ENCODE results near the gene TMEM270. TPM values are rescaled to one million over a fixed set of nuclear protein-coding genes. Genes with fewer than 3 reads are reported as not detected.
"Not testable (repeated sequence)": the region's sequence is repeated elsewhere in the genome, so short reads cannot be mapped to it uniquely, and the experiment has no call there.

The TMEM270 gene
- total RNA-seq, 1 experiment from 2014 or later = 0.28 TPM

DNA sequence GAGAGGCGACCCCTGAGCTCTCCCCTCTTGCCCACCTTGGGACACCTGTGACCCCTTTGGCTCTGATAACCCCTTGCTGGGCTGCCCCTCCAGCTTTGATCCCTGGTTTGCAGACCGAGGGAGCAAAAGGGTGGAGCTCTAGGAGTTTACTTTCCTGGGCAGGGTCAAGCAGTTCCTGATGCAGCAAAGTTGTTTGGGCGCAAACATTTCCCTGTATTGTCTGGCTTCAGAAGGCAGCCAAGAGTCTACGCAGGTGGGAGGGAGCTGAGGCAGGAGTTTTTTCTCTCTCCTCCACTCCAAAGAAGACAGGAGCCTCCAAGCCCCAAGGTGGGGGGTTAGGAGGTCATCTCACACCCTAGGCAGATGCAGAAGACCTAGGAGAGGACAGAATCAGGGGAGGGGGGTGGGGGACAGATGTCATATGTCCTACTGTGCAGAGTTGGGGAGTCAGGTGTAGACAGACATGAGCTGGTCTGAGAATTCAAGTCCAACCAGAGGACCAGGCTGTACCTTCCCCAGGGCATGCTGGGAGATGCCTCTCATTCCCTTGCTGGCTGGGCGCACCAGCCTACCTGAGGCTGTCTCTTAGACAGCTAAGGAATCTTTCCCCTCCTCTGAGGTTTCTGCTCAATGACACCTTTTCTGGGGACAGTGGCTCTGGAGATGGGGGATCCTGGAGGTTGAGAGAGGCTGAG lies 20.5 kb downstream of the TMEM270 start:
- H3K4me1 Mint-ChIP-seq = peaks cover 3% of the 10 kb centered on the region; the same call in 1 of the 2 replicates
- ATAC-seq = no peak
- H3K36me3 Mint-ChIP-seq = no peaks in the 10 kb centered on the region
- ChIA-PET POLR2A (no interaction called here), CTCF (interaction anchor here (0.5 to 3.2 kb wide), 6 partner anchors 10 to 319 kb away, joined by 3 to 17 read pairs (median 4); partner anchors contain the start of gene ELN)
- H3K27ac Mint-ChIP-seq = no peak overlapping the region
- H3K4me3 Mint-ChIP-seq = no peak overlapping the region
- no peak for TF ChIP-seq ZNF671 (CRISPR knock-in tag; IDR thresholded peaks at IDR 0.05)
- no peaks in the 10 kb centered on the region for H3K9me3 Mint-ChIP-seq
- no peaks in the 10 kb centered on the region for H3K27me3 Mint-ChIP-seq (ENCODE audit: low read depth)
- DNase-seq (ENCODE audit: low spot score) = no peak

DNA sequence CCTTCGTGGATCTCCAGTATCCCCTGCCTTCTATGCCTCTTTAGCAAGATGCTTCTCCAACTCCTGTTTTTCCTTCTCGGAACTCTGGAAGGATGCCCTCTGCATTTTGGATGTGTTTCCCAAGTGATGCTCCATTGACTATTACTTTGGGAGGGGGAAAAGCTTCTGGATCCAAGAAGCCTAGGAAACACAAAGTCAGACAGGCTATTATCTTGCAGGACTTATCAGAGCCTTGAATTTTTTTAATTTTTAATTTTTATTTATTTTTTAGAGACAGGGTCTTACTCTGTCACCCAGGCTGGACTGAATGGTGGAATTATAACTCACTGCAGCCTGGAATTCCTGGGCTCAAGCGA lies 21.1 kb downstream of the TMEM270 start:
- TF ChIP-seq ZNF416 (CRISPR knock-in tag; IDR thresholded peaks at IDR 0.05) = no peak
- TF ChIP-seq, protein P1, sequence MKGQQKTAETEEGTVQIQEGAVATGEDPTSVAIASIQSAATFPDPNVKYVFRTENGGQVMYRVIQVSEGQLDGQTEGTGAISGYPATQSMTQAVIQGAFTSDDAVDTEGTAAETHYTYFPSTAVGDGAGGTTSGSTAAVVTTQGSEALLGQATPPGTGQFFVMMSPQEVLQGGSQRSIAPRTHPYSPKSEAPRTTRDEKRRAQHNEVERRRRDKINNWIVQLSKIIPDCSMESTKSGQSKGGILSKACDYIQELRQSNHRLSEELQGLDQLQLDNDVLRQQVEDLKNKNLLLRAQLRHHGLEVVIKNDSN (CRISPR knock-in tag; IDR thresholded peaks at IDR 0.05) = no peak
- no peak for TF ChIP-seq NR3C1 (CRISPR knock-in tag; conservative IDR thresholded peaks at IDR 0.05; ENCODE audit: low read depth)
- ATAC-seq (no peak), DNase-seq (ENCODE audit: low spot score) (no peak)
- Mint-ChIP-seq H3K27ac (no peak overlapping the region), H3K36me3 (no peaks in the 10 kb centered on the region), H3K9me3 (no peaks in the 10 kb centered on the region), H3K27me3 (ENCODE audit: low read depth) (no peaks in the 10 kb centered on the region), H3K4me3 (no peak overlapping the region), H3K4me1 (peaks cover 3% of the 10 kb centered on the region; the same call in 1 of the 2 replicates)
- CTCF ChIA-PET = interaction anchor here (0.5 to 1.5 kb wide), 4 partner anchors 72 to 319 kb away, joined by 3 to 4 read pairs (median 4); no protein-coding TSS in a partner anchor
- POLR2A ChIA-PET = no interaction called here

DNA sequence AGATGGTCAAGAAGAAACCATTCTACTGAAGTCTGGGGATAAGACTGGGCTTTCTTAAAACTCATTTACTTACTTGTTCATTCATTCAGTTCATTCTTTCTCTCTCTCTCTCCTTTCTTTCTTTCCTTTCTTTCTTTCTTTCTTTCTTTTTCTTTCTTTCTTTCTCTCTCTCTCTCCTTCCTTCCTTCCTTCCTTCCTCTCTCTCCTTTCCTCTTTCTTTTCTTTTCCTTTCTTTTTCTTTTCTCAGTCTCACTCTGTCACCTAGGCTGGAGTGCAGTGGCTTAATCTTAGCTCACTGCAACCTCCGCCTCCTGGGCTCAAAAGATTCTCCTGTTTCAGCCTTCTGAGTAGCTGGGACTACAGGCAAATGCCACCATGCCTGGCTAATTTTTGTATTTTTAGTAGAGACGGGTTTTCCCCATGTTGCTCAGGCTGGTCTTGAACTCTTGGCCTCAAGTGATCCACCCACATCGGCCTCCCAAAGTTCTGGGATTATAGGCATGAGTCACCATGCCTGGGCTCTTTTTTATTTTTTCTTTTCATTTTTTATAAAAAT lies 24.0 kb downstream of the TMEM270 start:
- DNase-seq (ENCODE audit: low spot score); H3K4me1 Mint-ChIP-seq; ATAC-seq; POLR2A ChIA-PET; H3K36me3 Mint-ChIP-seq; H3K27me3 Mint-ChIP-seq (ENCODE audit: low read depth); CTCF ChIA-PET; H3K4me3 Mint-ChIP-seq; H3K27ac Mint-ChIP-seq; H3K9me3 Mint-ChIP-seq: not testable (repeated sequence)

DNA sequence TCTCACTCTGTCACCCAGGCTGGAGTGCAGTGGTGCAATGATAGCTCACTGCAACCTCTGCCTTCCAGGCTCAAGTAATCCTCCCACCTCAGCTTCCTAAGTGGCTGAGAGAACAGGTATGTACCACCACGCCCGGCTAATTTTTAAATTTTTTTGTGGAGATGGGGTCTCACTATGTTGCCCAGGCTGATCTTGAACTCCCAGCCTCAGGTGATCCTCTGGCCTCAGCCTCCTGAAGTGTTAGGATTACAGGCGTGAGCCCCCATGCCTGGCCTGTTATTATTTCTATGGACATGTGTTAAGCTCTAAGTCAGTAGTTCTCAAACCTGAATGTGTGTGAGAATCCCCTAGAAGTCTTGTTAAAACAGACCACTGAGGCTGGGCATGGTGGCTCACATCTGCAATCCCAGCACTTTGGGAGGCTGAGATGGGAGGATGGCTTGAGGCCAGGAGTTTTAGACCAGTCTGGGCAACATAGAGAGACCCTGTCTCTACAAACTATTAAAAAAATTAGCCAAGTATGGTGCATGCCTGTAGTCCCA lies 24.5 kb downstream of the TMEM270 start:
- Mint-ChIP-seq H3K27ac (no peak overlapping the region), H3K36me3 (no peaks in the 10 kb centered on the region), H3K4me3 (no peak overlapping the region), H3K9me3 (no peaks in the 10 kb centered on the region), H3K4me1 (peaks cover 8% of the 10 kb centered on the region; the same call in 1 of the 2 replicates), H3K27me3 (ENCODE audit: low read depth) (no peaks in the 10 kb centered on the region; the same call in 1 of the 2 replicates)
- ATAC-seq (no peak), DNase-seq (ENCODE audit: low spot score) (no peak)
- no peak for TF ChIP-seq ELF4 (CRISPR knock-in tag; IDR thresholded peaks at IDR 0.05; ENCODE audit: low read depth)
- TF ChIP-seq, protein P2, sequence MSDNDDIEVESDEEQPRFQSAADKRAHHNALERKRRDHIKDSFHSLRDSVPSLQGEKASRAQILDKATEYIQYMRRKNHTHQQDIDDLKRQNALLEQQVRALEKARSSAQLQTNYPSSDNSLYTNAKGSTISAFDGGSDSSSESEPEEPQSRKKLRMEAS (CRISPR knock-in tag; IDR thresholded peaks at IDR 0.05) = no peak
- TF ChIP-seq, protein P3, sequence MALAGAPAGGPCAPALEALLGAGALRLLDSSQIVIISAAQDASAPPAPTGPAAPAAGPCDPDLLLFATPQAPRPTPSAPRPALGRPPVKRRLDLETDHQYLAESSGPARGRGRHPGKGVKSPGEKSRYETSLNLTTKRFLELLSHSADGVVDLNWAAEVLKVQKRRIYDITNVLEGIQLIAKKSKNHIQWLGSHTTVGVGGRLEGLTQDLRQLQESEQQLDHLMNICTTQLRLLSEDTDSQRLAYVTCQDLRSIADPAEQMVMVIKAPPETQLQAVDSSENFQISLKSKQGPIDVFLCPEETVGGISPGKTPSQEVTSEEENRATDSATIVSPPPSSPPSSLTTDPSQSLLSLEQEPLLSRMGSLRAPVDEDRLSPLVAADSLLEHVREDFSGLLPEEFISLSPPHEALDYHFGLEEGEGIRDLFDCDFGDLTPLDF (CRISPR knock-in tag; IDR thresholded peaks at IDR 0.05) = no peak
- peak; percentile 45; the same call in 1 of the 2 replicates for TF ChIP-seq ZNF121 (CRISPR knock-in tag; IDR thresholded peaks at IDR 0.05)
- TF ChIP-seq ZBTB21 (CRISPR knock-in tag; IDR thresholded peaks at IDR 0.05; ENCODE audit: borderline replicate concordance) = no peak
- CTCF ChIA-PET = interaction anchor here (1.3 kb wide), 1 partner anchor 141 kb away, joined by 5 read pairs; no protein-coding TSS in a partner anchor
- POLR2A ChIA-PET = no interaction called here

DNA sequence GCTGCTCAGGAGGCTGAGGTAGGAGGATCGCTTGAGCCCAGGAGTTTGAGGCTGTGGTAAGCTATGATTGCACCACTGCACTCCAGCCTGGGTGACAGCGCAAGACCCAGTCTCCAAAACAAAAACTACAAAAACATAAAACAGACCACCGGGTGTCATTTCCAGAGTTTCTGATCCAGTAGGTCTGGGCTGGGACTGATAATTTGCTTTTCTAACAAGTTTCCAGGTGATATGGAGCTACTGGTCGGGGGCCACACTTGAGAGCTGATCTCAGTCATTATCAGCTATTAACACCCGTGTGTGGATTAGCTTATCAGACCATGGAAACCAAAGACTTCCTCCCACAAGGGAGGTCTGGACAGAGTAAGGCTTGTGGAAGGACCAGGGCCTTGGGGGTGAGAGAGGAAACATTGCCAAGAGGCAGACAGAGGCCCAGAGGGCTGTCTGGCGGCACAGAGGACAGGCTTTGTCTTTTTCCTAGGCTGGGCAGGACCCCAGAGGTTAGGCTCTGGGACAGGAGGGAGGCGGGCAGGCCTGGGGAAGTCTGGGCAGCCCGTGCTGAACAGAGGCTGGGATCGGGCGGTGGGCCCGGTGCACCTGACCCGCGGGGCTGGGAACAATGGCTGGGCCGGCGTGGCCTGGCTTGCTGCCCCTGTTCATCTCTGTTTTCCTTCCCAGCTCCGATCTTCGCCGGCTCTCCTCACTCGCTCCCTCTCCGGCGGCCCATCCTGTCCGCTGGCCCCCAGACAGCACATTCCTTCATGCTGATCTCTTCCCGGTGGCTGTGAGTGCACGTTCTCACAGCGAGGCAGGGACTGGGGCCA lies 25.2 kb downstream of the TMEM270 start:
- Mint-ChIP-seq H3K4me3 (no peak overlapping the region), H3K27ac (peak overlapping the region; percentile 24; the same call in 1 of the 2 replicates), H3K36me3 (no peaks in the 10 kb centered on the region), H3K27me3 (ENCODE audit: low read depth) (no peaks in the 10 kb centered on the region; the same call in 1 of the 2 replicates), H3K4me1 (peaks cover 8% of the 10 kb centered on the region; the same call in 1 of the 2 replicates), H3K9me3 (no peaks in the 10 kb centered on the region)
- DNase-seq (ENCODE audit: low spot score) (no peak), ATAC-seq (peak; percentile 61)
- ChIA-PET POLR2A (no interaction called here), CTCF (interaction anchor here (1.3 kb wide), 1 partner anchor 141 kb away, joined by 5 read pairs; no protein-coding TSS in a partner anchor)
- TF ChIP-seq PRRX2 (CRISPR knock-in tag; IDR thresholded peaks at IDR 0.05) (no peak), FOXJ3 (CRISPR knock-in tag; IDR thresholded peaks at IDR 0.05; ENCODE audit: borderline replicate concordance) (no peak), EMX1 (CRISPR knock-in tag; IDR thresholded peaks at IDR 0.05) (no peak), NFYB (CRISPR knock-in tag; conservative IDR thresholded peaks at IDR 0.05; ENCODE audit: low read depth) (no peak), JAZF1 (CRISPR knock-in tag; IDR thresholded peaks at IDR 0.05) (no peak), TP53 (CRISPR knock-in tag; IDR thresholded peaks at IDR 0.05) (no peak), SMAD3 (CRISPR knock-in tag; IDR thresholded peaks at IDR 0.05; ENCODE audit: borderline replicate concordance) (no peak), SMAD4 (CRISPR knock-in tag; IDR thresholded peaks at IDR 0.05) (no peak)
- TF ChIP-seq, protein P4, sequence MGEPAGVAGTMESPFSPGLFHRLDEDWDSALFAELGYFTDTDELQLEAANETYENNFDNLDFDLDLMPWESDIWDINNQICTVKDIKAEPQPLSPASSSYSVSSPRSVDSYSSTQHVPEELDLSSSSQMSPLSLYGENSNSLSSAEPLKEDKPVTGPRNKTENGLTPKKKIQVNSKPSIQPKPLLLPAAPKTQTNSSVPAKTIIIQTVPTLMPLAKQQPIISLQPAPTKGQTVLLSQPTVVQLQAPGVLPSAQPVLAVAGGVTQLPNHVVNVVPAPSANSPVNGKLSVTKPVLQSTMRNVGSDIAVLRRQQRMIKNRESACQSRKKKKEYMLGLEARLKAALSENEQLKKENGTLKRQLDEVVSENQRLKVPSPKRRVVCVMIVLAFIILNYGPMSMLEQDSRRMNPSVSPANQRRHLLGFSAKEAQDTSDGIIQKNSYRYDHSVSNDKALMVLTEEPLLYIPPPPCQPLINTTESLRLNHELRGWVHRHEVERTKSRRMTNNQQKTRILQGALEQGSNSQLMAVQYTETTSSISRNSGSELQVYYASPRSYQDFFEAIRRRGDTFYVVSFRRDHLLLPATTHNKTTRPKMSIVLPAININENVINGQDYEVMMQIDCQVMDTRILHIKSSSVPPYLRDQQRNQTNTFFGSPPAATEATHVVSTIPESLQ (CRISPR knock-in tag; IDR thresholded peaks at IDR 0.05) = no peak

All from WTC11 (cell line).